Suprapubic skin (tissue), 4 donors: ENCODE data around the gene SLC29A3.

Source experiments
- EP300 ChIP-seq: sonication (generic); formaldehyde crosslinking; IDR thresholded peaks from one replicate; pipeline ENCODE4 v1.6.1; 2017; ENCODE audit warnings: antibody characterized with exemption
- POLR2A ChIP-seq, 2 donors: fragments of 450-650 bp; IDR thresholded peaks; one replicate each; pipeline ENCODE4 v1.6.1; 2017; ENCODE audit warnings: antibody characterized with exemption in 2 of 2, mild to moderate bottlenecking in 2 of 2, moderate library complexity in 2 of 2
- POLR2AphosphoS5 ChIP-seq, 3 donors: sonication (generic); formaldehyde crosslinking; IDR thresholded peaks; one replicate each; pipeline ENCODE4 v1.6.1; 2017; ENCODE audit warnings: antibody characterized with exemption in 3 of 3
- TF ChIP-seq, protein P1 (sequence below), 2 donors: fragments of 200-600 bp in 1 of 2; fragments of 450-650 bp in 1 of 2; sonication (generic) in 1 of 2; IDR thresholded peaks; one replicate each; pipeline ENCODE4 v1.5.1; 2016 to 2019; ENCODE audit warnings: antibody characterized with exemption in 2 of 2, mild to moderate bottlenecking in 1 of 2, moderate library complexity in 1 of 2

DNA sequence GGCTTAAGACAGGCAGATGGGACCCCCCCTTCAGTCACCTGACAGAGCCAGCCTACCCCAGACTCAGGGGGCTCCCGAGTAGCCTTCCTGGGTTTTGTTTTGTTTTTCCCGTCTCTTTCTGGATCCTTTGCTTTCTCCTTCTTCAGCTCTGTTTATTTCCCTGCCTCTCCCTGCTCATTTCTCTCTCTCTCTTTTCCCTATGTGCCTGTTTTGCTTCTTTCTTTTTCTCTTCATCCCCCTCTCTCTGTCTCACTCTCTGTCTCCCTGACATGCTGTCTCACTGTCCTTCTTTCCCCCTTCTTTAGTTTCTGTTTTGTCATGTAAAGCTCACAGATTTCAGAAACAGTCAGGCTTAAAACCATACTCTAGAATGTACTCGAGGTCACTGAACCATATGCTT, 38.2 kb upstream of the SLC29A3 start:
- TF ChIP-seq POLR2AphosphoS5 (IDR thresholded peaks at IDR 0.05) = no peak
- TF ChIP-seq POLR2A (IDR thresholded peaks at IDR 0.05) = no peak
- TF ChIP-seq, protein P1, sequence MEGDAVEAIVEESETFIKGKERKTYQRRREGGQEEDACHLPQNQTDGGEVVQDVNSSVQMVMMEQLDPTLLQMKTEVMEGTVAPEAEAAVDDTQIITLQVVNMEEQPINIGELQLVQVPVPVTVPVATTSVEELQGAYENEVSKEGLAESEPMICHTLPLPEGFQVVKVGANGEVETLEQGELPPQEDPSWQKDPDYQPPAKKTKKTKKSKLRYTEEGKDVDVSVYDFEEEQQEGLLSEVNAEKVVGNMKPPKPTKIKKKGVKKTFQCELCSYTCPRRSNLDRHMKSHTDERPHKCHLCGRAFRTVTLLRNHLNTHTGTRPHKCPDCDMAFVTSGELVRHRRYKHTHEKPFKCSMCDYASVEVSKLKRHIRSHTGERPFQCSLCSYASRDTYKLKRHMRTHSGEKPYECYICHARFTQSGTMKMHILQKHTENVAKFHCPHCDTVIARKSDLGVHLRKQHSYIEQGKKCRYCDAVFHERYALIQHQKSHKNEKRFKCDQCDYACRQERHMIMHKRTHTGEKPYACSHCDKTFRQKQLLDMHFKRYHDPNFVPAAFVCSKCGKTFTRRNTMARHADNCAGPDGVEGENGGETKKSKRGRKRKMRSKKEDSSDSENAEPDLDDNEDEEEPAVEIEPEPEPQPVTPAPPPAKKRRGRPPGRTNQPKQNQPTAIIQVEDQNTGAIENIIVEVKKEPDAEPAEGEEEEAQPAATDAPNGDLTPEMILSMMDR (IDR thresholded peaks at IDR 0.05) = no peak
- TF ChIP-seq EP300 = no peak
